Upper lobe of right lung (tissue), 1 donor: Measurements from ENCODE around the gene CPAMD8. TPM values are rescaled to one million over a fixed set of nuclear protein-coding genes. Genes with fewer than 3 reads are reported as not detected.

ENCODE experiments used
- ATAC-seq: fragments of 200-7000 bp; cut with Tn5 transposase; one replicate; pipeline ENCODE4 v1.9.1; 2020; ENCODE audit warnings: mild to moderate bottlenecking, moderate library complexity
- DNase-seq: peaks from one replicate; pipeline ENCODE4 v3.0.0-alpha.2; 2020
- H3K27ac ChIP-seq: fragments of 200-600 bp; one replicate; pipeline ENCODE4 v1.8.0; 2022
- H3K27me3 ChIP-seq: fragments of 200-600 bp; one replicate; pipeline ENCODE4 v1.8.0; 2022; ENCODE audit warnings: mild to moderate bottlenecking
- H3K36me3 ChIP-seq: fragments of 200-600 bp; one replicate; pipeline ENCODE4 v1.8.0; 2022
- H3K4me1 ChIP-seq: fragments of 200-600 bp; one replicate; pipeline ENCODE4 v1.8.0; 2022
- H3K4me3 ChIP-seq: fragments of 200-600 bp; one replicate; pipeline ENCODE4 v1.8.0; 2022; ENCODE audit warnings: mild to moderate bottlenecking
- H3K9me3 ChIP-seq: fragments of 200-600 bp; one replicate; pipeline ENCODE4 v1.8.0; 2022
- CTCF ChIP-seq: fragments of 200-600 bp; IDR thresholded peaks from one replicate; pipeline ENCODE4 v1.8.0; 2022; ENCODE audit warnings: antibody characterized with exemption
- intact Hi-C: fragments of 100-400 bp; cut with DNase I; formaldehyde crosslinking; loops from one replicate; pipeline ENCODE4 v1.11.0; 2022
- total RNA-seq: library from RNA; stranded (reverse); fragmentation: NEBNext Ultra II Directional; extraction: Animal tissue kit (Norgen Biotek cat#: 25700); gene quantifications from one replicate; pipeline ENCODE4 v1.2.1, GENCODE V29; 2021
- donor health status: DM: no; HTN: yes; CAD: no; lungs with severe emphysema.

Gene CPAMD8
- total RNA-seq, 1 donor from 2014 or later: 50.9 TPM

- no peaks in the 10 kb centered on the region for H3K9me3 ChIP-seq
- no peak overlapping the region for H3K27ac ChIP-seq
- peaks cover 8% of the 10 kb centered on the region for H3K4me1 ChIP-seq
- DNase-seq: peak; percentile 45
- H3K4me3 ChIP-seq: no peak overlapping the region
- intact Hi-C loops: no loop called here
- TF ChIP-seq CTCF: no peak
- H3K36me3 ChIP-seq: no peaks in the 10 kb centered on the region
- no peaks in the 10 kb centered on the region for H3K27me3 ChIP-seq
- no peak for ATAC-seq
Observed at GRCh38 chr19:16952046-16952445, 74.6 kb downstream of the CPAMD8 start.

- Histone ChIP-seq H3K27ac (no peak overlapping the region), H3K4me3 (no peak overlapping the region), H3K4me1 (peaks cover 3% of the 10 kb centered on the region), H3K27me3 (no peaks in the 10 kb centered on the region), H3K36me3 (no peaks in the 10 kb centered on the region), H3K9me3 (no peaks in the 10 kb centered on the region)
- no peak for ATAC-seq
- TF ChIP-seq CTCF: no peak
- intact Hi-C loops: no loop called here
- no peak for DNase-seq
Observed at GRCh38 chr19:16951529-16951928, 75.1 kb downstream of the CPAMD8 start.

GRCh38 chr19:16949496-16950023 is 77.0 kb downstream of the CPAMD8 start:
- H3K36me3 ChIP-seq: no peaks in the 10 kb centered on the region
- intact Hi-C loops: no loop called here
- H3K9me3 ChIP-seq: no peaks in the 10 kb centered on the region
- no peak for TF ChIP-seq CTCF
- ATAC-seq (no peak), DNase-seq (no peak)
- H3K4me1 ChIP-seq: no peaks in the 10 kb centered on the region
- no peak overlapping the region for H3K27ac ChIP-seq
- H3K4me3 ChIP-seq: no peak overlapping the region
- H3K27me3 ChIP-seq: no peaks in the 10 kb centered on the region

GRCh38 chr19:16946951-16947940 is 79.4 kb downstream of the CPAMD8 start:
- Histone ChIP-seq H3K27ac (no peak overlapping the region), H3K4me1 (no peaks in the 10 kb centered on the region), H3K4me3 (no peak overlapping the region), H3K36me3 (no peaks in the 10 kb centered on the region), H3K27me3 (no peaks in the 10 kb centered on the region), H3K9me3 (no peaks in the 10 kb centered on the region)
- ATAC-seq: no peak
- DNase-seq: no peak
- no peak for TF ChIP-seq CTCF
- intact Hi-C loops: no loop called here

GRCh38 chr19:16945762-16946465 is 80.7 kb downstream of the CPAMD8 start:
- H3K9me3 ChIP-seq: no peaks in the 10 kb centered on the region
- H3K4me1 ChIP-seq: no peaks in the 10 kb centered on the region
- H3K27me3 ChIP-seq: no peaks in the 10 kb centered on the region
- H3K36me3 ChIP-seq: no peaks in the 10 kb centered on the region
- intact Hi-C loops: no loop called here
- H3K27ac ChIP-seq: no peak overlapping the region
- DNase-seq: no peak
- no peak for TF ChIP-seq CTCF
- no peak for ATAC-seq
- H3K4me3 ChIP-seq: no peak overlapping the region
